Measurements from ENCODE around the gene TFF1.

GRCh38 chr21:42352441-42353095, 13.8 kb downstream of the TFF1 start:
- no peak for TF ChIP-seq CTCF (IDR thresholded peaks at IDR 0.05; ENCODE audit: low read depth, low read length)
- TF ChIP-seq EZH2phosphoT487 (IDR thresholded peaks at IDR 0.05; ENCODE audit: low read depth), result no peak

Measured in OCI-LY3 (cell line).